Fibroblast of skin of abdomen (primary cell): ENCODE measurements around the gene RNH1.
A peak's percentile ranks its signal among the peaks of the same experiment; 100 is the strongest.
"Not testable (repeated sequence)": the region's sequence is repeated elsewhere in the genome, so short reads cannot be mapped to it uniquely, and the experiment has no call there.

Experiments used
- DNase-seq: peaks from one replicate; pipeline ENCODE4 v3.0.0-alpha.2; 2013

RNH1 gene

GRCh38 chr11:518463-519202, 11.6 kb upstream of the RNH1 start:
- DNase-seq, result peak; percentile 90

GRCh38 chr11:516918-517685, 10.1 kb upstream of the RNH1 start:
- not testable (repeated sequence) for DNase-seq

GRCh38 chr11:516400-516799, 9.4 kb upstream of the RNH1 start:
- no peak for DNase-seq

- no peak for DNase-seq
These were observed 8.1 kb upstream of the RNH1 start for GRCh38 chr11:515131-515530.

- DNase-seq, result no peak
These were observed 7.6 kb upstream of the RNH1 start for GRCh38 chr11:514606-515005.

GRCh38 chr11:512761-513595, 5.9 kb upstream of the RNH1 start:
- no peak for DNase-seq

- DNase-seq, result no peak
These were observed 1.9 kb upstream of the RNH1 start for GRCh38 chr11:508956-509355.

- DNase-seq, result no peak
These were observed 879 bp upstream of the RNH1 start for GRCh38 chr11:507727-508515.

GRCh38 chr11:506238-506994, 626 bp downstream of the RNH1 start:
- DNase-seq, result peak; percentile 98

GRCh38 chr11:504994-505344, 2.1 kb downstream of the RNH1 start:
- no peak for DNase-seq

GRCh38 chr11:504053-504993, 2.7 kb downstream of the RNH1 start:
- DNase-seq, result peak; percentile 27

GRCh38 chr11:503179-503981, 3.7 kb downstream of the RNH1 start:
- DNase-seq, result peak; percentile 43

GRCh38 chr11:502288-503178, 4.5 kb downstream of the RNH1 start:
- no peak for DNase-seq

GRCh38 chr11:501683-502287, 5.3 kb downstream of the RNH1 start:
- no peak for DNase-seq

- no peak for DNase-seq
These were observed 5.9 kb downstream of the RNH1 start for GRCh38 chr11:501001-501682.

GRCh38 chr11:499201-500076, 7.6 kb downstream of the RNH1 start:
- DNase-seq, result no peak
